IMR-90 (cell line): ENCODE measurements around the gene ROBO1. TPM values are rescaled to one million over a fixed set of nuclear protein-coding genes. Genes with fewer than 3 reads are reported as not detected.

ENCODE experiments used
- ATAC-seq: fragments of 200-7000 bp; cut with Tn5 transposase; 2 replicates; pipeline ENCODE4 v1.9.1; 2020; ENCODE audit warnings: low read depth, mild to moderate bottlenecking, moderate library complexity
- BruUV-seq: library from RNA; stranded (reverse); fragments of 400-500 nt; replicated peaks from 2 replicates; lab custom pipeline; 2021; lab: Mats Ljungman, UMichigan
- CTCF ChIA-PET: fragments of 300-600 bp; formaldehyde crosslinking; extraction: SDS; loops from one replicate; lab custom pipeline; 2021; ENCODE audit warnings: antibody characterized with exemption; lab: Yijun Ruan, JAX
- POLR2A ChIA-PET: fragments of 300-600 bp; sonication (Branson Sonifier 250); formaldehyde crosslinking; loops from one replicate; lab custom pipeline; 2022; ENCODE audit warnings: antibody characterized with exemption; ENCODE audit not compliant: unreplicated experiment; lab: Charles Lee
- DNase-seq: peaks from one replicate; pipeline ENCODE4 v3.0.0; 2013
- H2AFZ ChIP-seq: replicated peaks from 2 replicates; pipeline ENCODE3; 2013; ENCODE audit warnings: low read length, mild to moderate bottlenecking; ENCODE audit not compliant: poor library complexity
- H2AK5ac ChIP-seq: 2 replicates; pipeline ENCODE4 v1.6.1; 2013; ENCODE audit warnings: low read depth, low read length, inconsistent platforms
- H2AK9ac ChIP-seq: replicated peaks from 2 replicates; pipeline ENCODE3; 2013; ENCODE audit warnings: mild to moderate bottlenecking, low read depth, low read length, moderate library complexity; ENCODE audit not compliant: poor library complexity
- H2BK120ac ChIP-seq: 2 replicates; pipeline ENCODE4 v1.6.1; 2013; ENCODE audit warnings: low read depth, low read length, inconsistent platforms
- H2BK15ac ChIP-seq: 3 replicates; pipeline ENCODE4 v1.6.1; 2013; ENCODE audit warnings: low read depth, low read length, inconsistent platforms
- H2BK20ac ChIP-seq: 2 replicates; pipeline ENCODE4 v1.6.1; 2013; ENCODE audit warnings: low read depth, mild to moderate bottlenecking, inconsistent platforms, low read length, moderate library complexity
- H2BK5ac ChIP-seq: 2 replicates; pipeline ENCODE4 v1.6.1; 2013; ENCODE audit warnings: mild to moderate bottlenecking, low read depth, low read length, inconsistent platforms; ENCODE audit not compliant: poor library complexity, severe bottlenecking
- H3K14ac ChIP-seq: replicated peaks from 2 replicates; pipeline ENCODE4 v1.6.1; 2013; ENCODE audit warnings: low read depth, low read length, inconsistent platforms
- H3K18ac ChIP-seq: 2 replicates; pipeline ENCODE4 v1.6.1; 2013; ENCODE audit warnings: low read depth, low read length, control low read depth
- H3K23ac ChIP-seq: 2 replicates; pipeline ENCODE4 v1.6.1; 2013; ENCODE audit warnings: low read depth, low read length, inconsistent platforms
- H3K27ac ChIP-seq: 2 replicates; pipeline ENCODE4 v1.5.1; 2013; ENCODE audit warnings: mild to moderate bottlenecking, control low read depth, low read length; ENCODE audit not compliant: insufficient read depth
- H3K27me3 ChIP-seq: 2 replicates; pipeline ENCODE4 v1.6.1; 2013; ENCODE audit warnings: low read length; ENCODE audit not compliant: control insufficient read depth, insufficient read depth
- H3K36me3 ChIP-seq: 2 replicates; pipeline ENCODE4 v1.6.1; 2013; ENCODE audit warnings: low read length, mixed read lengths; ENCODE audit not compliant: control insufficient read depth, insufficient read depth
- H3K4ac ChIP-seq: 2 replicates; pipeline ENCODE4 v1.6.1; 2013; ENCODE audit warnings: low read depth, low read length, inconsistent platforms
- H3K4me1 ChIP-seq: 2 replicates; pipeline ENCODE4 v1.6.1; 2013; ENCODE audit warnings: low read length, mixed read lengths; ENCODE audit not compliant: control insufficient read depth, insufficient read depth
- H3K4me2 ChIP-seq: 2 replicates; pipeline ENCODE4 v1.6.1; 2013; ENCODE audit warnings: low read depth, mild to moderate bottlenecking, control low read depth, low read length, moderate library complexity
- H3K4me3 ChIP-seq: 2 replicates; pipeline ENCODE4 v1.5.1; 2013; ENCODE audit warnings: low read depth, mild to moderate bottlenecking, control low read depth, low read length, moderate library complexity; ENCODE audit not compliant: insufficient read depth
- H3K56ac ChIP-seq: 2 replicates; pipeline ENCODE4 v1.6.1; 2013; ENCODE audit warnings: low read length, inconsistent platforms; ENCODE audit not compliant: insufficient read depth; ENCODE audit errors: extremely low read depth
- H3K79me1 ChIP-seq, 2 experiments: 2 replicates each; pipeline ENCODE4 v1.6.1; 2013; ENCODE audit warnings: low read length in 2 of 2, inconsistent platforms in 1 of 2, low read depth in 1 of 2
- H3K9ac ChIP-seq: 2 replicates; pipeline ENCODE4 v1.6.1; 2013; ENCODE audit warnings: low read depth, low read length, control low read depth
- H3K9me1 ChIP-seq: 2 replicates; pipeline ENCODE4 v1.6.1; 2013; ENCODE audit warnings: low read length, inconsistent platforms; ENCODE audit not compliant: insufficient read depth
- H3K9me3 ChIP-seq: 2 replicates; pipeline ENCODE4 v1.6.1; 2013; ENCODE audit warnings: low read length; ENCODE audit not compliant: control insufficient read depth, insufficient read depth
- H4K20me1 ChIP-seq: 2 replicates; pipeline ENCODE4 v1.6.1; 2013; ENCODE audit warnings: low read length, inconsistent platforms; ENCODE audit not compliant: insufficient read depth
- H4K5ac ChIP-seq: 2 replicates; pipeline ENCODE4 v1.6.1; 2013; ENCODE audit warnings: mild to moderate bottlenecking, low read depth, low read length, control low read depth
- H4K8ac ChIP-seq, 2 experiments: 2 replicates each; pipeline ENCODE4 v1.6.1; 2013; ENCODE audit warnings: low read depth in 2 of 2, low read length in 2 of 2, control low read depth in 1 of 2, inconsistent platforms in 1 of 2
- H4K91ac ChIP-seq: 2 replicates; pipeline ENCODE4 v1.6.1; 2013; ENCODE audit warnings: low read depth, low read length, inconsistent platforms; ENCODE audit not compliant: insufficient read depth
- CEBPB ChIP-seq: IDR thresholded peaks from 2 replicates; pipeline ENCODE4 v1.6.1; 2012; ENCODE audit warnings: low read depth, low read length, improper control_type of control experiment
- MAFK ChIP-seq: IDR thresholded peaks from 2 replicates; pipeline ENCODE4 v1.6.1; 2012; ENCODE audit warnings: low read depth, low read length, improper control_type of control experiment
- RAD21 ChIP-seq: IDR thresholded peaks from 2 replicates; pipeline ENCODE4 v1.6.1; 2012; ENCODE audit warnings: low read length, improper control_type of control experiment
- WGBS, 2 experiments: methylation state at CpG; one replicate each; pipeline versions ENCODE4 v1.1.5 to v1.1.7; 2013; ENCODE audit warnings: missing lambda C conversion rate in 2 of 2; ENCODE audit not compliant: insufficient read length in 1 of 2; ENCODE audit errors: extremely low coverage in 2 of 2; 5-methylcytosine and 5-hydroxymethylcytosine counted together
- dilution Hi-C: fragments of 300-500 bp; cut with HindIII; formaldehyde crosslinking; loops from one replicate; pipeline ENCODE4 v1.14.3; 2018; ENCODE audit warnings: low sequenced_read_pairs; ENCODE audit not compliant: unreplicated experiment
- in situ Hi-C: fragments of 300-500 bp; cut with MboI; formaldehyde crosslinking; loops from 3 replicates; pipeline ENCODE4 v1.14.3; 2019; ENCODE audit warnings: low sequenced_read_pairs, inconsistent platforms, mixed read lengths
- intact Hi-C: fragments of 100-400 bp; cut with micrococcal nuclease; formaldehyde crosslinking; loops from 2 replicates; pipeline ENCODE4 v1.10.0; 2022
- polyA plus RNA-seq, 3 experiments: library from polyadenylated mRNA; depleted of rRNA; stranded (reverse); fragments of >200 nt; gene quantifications; 2 replicates each; pipeline ENCODE4 v1.2.3, GENCODE V29; 2012; ENCODE audit warnings: low replicate concordance in 1 of 3
- total RNA-seq: library from RNA; depleted of rRNA; stranded (reverse); fragments of >200 nt; gene quantifications from 2 replicates; pipeline ENCODE4 v1.2.3, GENCODE V29; 2012
- TF ChIP-seq, protein P1 (sequence below): fragments of 150-350 bp; IDR thresholded peaks from 2 replicates; pipeline ENCODE4 v1.6.1; 2017; ENCODE audit warnings: mild to moderate bottlenecking, antibody characterized with exemption, low read length, low read depth

The ROBO1 gene
- total and polyA plus RNA-seq, 2 of the 4 experiments (the other 2 are of a cell fraction), result 24.1 to 53.9 TPM

- POLR2A ChIA-PET, result no interaction called here
- no peaks in the 10 kb centered on the region for H3K9me3 ChIP-seq
- H2AFZ ChIP-seq, result no peak overlapping the region
- no peak overlapping the region for H3K4me3 ChIP-seq
- H3K18ac ChIP-seq, result no peak overlapping the region
- CTCF ChIA-PET, result interaction anchor here (0.6 kb wide), 1 partner anchor 225 kb away, joined by 3 read pairs; no protein-coding TSS in a partner anchor
- dilution Hi-C loops (no loop called here), in situ Hi-C loops (no loop called here), intact Hi-C loops (no loop called here)
- H3K9ac ChIP-seq, result no peak overlapping the region
- peak overlapping the region; percentile 69 for H3K4me2 ChIP-seq
- no peak overlapping the region for H2BK20ac ChIP-seq
- no peaks in the 10 kb centered on the region for H3K36me3 ChIP-seq
- BruUV-seq, result no TSS peak
- no peak overlapping the region; the same call in 1 of the 2 replicates for H2BK120ac ChIP-seq
- ATAC-seq (peak; percentile 79), DNase-seq (peak; percentile 73)
- peaks cover 0 to 5% of the 10 kb centered on the region in 2 experiments; a peak in 2 of 4 replicates for H3K79me1 ChIP-seq
- no peak overlapping the region for H3K56ac ChIP-seq
- no peak overlapping the region for H3K23ac ChIP-seq
- WGBS, 2 experiments, result 81% methylated on average over 2 of the region's 7 CpGs; no CpG with 5 or more reads in 1 of the 2 experiments
- no peaks in the 10 kb centered on the region for H4K20me1 ChIP-seq
- no peak overlapping the region for H3K14ac ChIP-seq
- H3K4me1 ChIP-seq, result peaks cover 4% of the 10 kb centered on the region; the same call in 1 of the 2 replicates
- H2BK5ac ChIP-seq, result no peak overlapping the region
- H3K4ac ChIP-seq, result no peak overlapping the region
- TF ChIP-seq RAD21 (no peak), CEBPB (peak; percentile 85), MAFK (0 out of 2 replicates have a peak, but pooled peaks have one; percentile 9)
- TF ChIP-seq, protein P1, sequence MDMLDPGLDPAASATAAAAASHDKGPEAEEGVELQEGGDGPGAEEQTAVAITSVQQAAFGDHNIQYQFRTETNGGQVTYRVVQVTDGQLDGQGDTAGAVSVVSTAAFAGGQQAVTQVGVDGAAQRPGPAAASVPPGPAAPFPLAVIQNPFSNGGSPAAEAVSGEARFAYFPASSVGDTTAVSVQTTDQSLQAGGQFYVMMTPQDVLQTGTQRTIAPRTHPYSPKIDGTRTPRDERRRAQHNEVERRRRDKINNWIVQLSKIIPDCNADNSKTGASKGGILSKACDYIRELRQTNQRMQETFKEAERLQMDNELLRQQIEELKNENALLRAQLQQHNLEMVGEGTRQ, result no peak
- no peak overlapping the region for H2AK9ac ChIP-seq
- no peak overlapping the region for H4K5ac ChIP-seq
- H3K27me3 ChIP-seq, result no peaks in the 10 kb centered on the region
- H3K9me1 ChIP-seq, result no peaks in the 10 kb centered on the region; the same call in 1 of the 2 replicates
- no peak overlapping the region for H2AK5ac ChIP-seq
- no peak overlapping the region for H4K91ac ChIP-seq
- H2BK15ac ChIP-seq, result no peak overlapping the region
- no peak overlapping the region for H3K27ac ChIP-seq
- H4K8ac ChIP-seq, result no peak overlapping the region
Measured at GRCh38 chr3:78867409-78868372, 900.1 kb downstream of the ROBO1 start.
